NT2/D1 (cell line): Measurements from ENCODE around the gene SLC44A3.

Source experiments
- DNase-seq: peaks from one replicate; pipeline ENCODE4 v3.0.0-alpha.2; 2011; ENCODE audit warnings: low read depth, low spot score
- H3K27me3 ChIP-seq: 2 replicates; pipeline ENCODE4 v1.6.0; 2011; ENCODE audit warnings: mild to moderate bottlenecking; ENCODE audit not compliant: insufficient read length, insufficient read depth
- H3K36me3 ChIP-seq: 2 replicates; pipeline ENCODE4 v1.6.1; 2011; ENCODE audit warnings: mild to moderate bottlenecking, low read length, mixed read lengths; ENCODE audit not compliant: insufficient read depth, insufficient read length
- H3K4me1 ChIP-seq: 2 replicates; pipeline ENCODE4 v1.5.1; 2011; ENCODE audit not compliant: insufficient read depth, insufficient read length
- H3K4me3 ChIP-seq: 2 replicates; pipeline ENCODE4 v1.5.1; 2011; ENCODE audit warnings: low read depth; ENCODE audit not compliant: insufficient read length
- H3K9ac ChIP-seq: 2 replicates; pipeline ENCODE4 v1.6.0; 2011; ENCODE audit warnings: low read depth; ENCODE audit not compliant: insufficient read length
- H3K9me3 ChIP-seq: 2 replicates; pipeline ENCODE4 v1.5.1; 2011; ENCODE audit warnings: mild to moderate bottlenecking, low read length; ENCODE audit not compliant: insufficient read depth
- SUZ12 ChIP-seq: IDR thresholded peaks from 2 replicates; pipeline ENCODE4 v1.6.1; 2011; ENCODE audit not compliant: insufficient read length, insufficient read depth; ENCODE audit errors: extremely low read depth
- YY1 ChIP-seq: IDR thresholded peaks from 2 replicates; pipeline ENCODE4 v1.6.1; 2011; ENCODE audit not compliant: insufficient read length, insufficient read depth
- ZNF274 ChIP-seq: IDR thresholded peaks from 2 replicates; pipeline ENCODE4 v1.6.1; 2011; ENCODE audit warnings: mild to moderate bottlenecking, low read depth, low read length

SLC44A3 gene

GRCh38 chr1:94864821-94865220 is 44.7 kb downstream of the SLC44A3 start:
- H3K4me3 ChIP-seq = no peak overlapping the region
- no peaks in the 10 kb centered on the region for H3K36me3 ChIP-seq
- peaks cover 7% of the 10 kb centered on the region for H3K4me1 ChIP-seq
- no peaks in the 10 kb centered on the region for H3K27me3 ChIP-seq
- no peak overlapping the region for H3K9ac ChIP-seq
- no peaks in the 10 kb centered on the region for H3K9me3 ChIP-seq
- DNase-seq = no peak
- TF ChIP-seq YY1 = no peak
- TF ChIP-seq SUZ12 = no peak
- no peak for TF ChIP-seq ZNF274

- no peak overlapping the region for H3K4me3 ChIP-seq
- no peaks in the 10 kb centered on the region for H3K36me3 ChIP-seq
- no peaks in the 10 kb centered on the region for H3K27me3 ChIP-seq
- peaks cover 7% of the 10 kb centered on the region for H3K4me1 ChIP-seq
- H3K9me3 ChIP-seq = no peaks in the 10 kb centered on the region
- TF ChIP-seq ZNF274 (no peak), YY1 (no peak), SUZ12 (no peak)
- DNase-seq = no peak
- no peak overlapping the region for H3K9ac ChIP-seq
Observed at GRCh38 chr1:94865360-94865759, 45.2 kb downstream of the SLC44A3 start.

- Histone ChIP-seq H3K9ac (no peak overlapping the region), H3K27me3 (no peaks in the 10 kb centered on the region), H3K9me3 (no peaks in the 10 kb centered on the region), H3K36me3 (no peaks in the 10 kb centered on the region), H3K4me1 (peaks cover 10% of the 10 kb centered on the region), H3K4me3 (no peak overlapping the region)
- DNase-seq = no peak
- TF ChIP-seq ZNF274 (no peak), SUZ12 (no peak), YY1 (no peak)
Observed at GRCh38 chr1:94866164-94866807, 46.1 kb downstream of the SLC44A3 start.

- Histone ChIP-seq H3K36me3 (no peaks in the 10 kb centered on the region), H3K9me3 (no peaks in the 10 kb centered on the region), H3K27me3 (no peaks in the 10 kb centered on the region), H3K4me1 (peaks cover 3% of the 10 kb centered on the region), H3K9ac (no peak overlapping the region), H3K4me3 (no peak overlapping the region)
- TF ChIP-seq SUZ12 (no peak), ZNF274 (no peak), YY1 (no peak)
- DNase-seq = no peak
Observed at GRCh38 chr1:94871031-94871430, 50.9 kb downstream of the SLC44A3 start.

GRCh38 chr1:94872771-94873495 is 52.8 kb downstream of the SLC44A3 start:
- no peaks in the 10 kb centered on the region for H3K9me3 ChIP-seq
- DNase-seq = no peak
- no peak overlapping the region for H3K9ac ChIP-seq
- H3K27me3 ChIP-seq = no peaks in the 10 kb centered on the region
- H3K36me3 ChIP-seq = no peaks in the 10 kb centered on the region
- peaks cover 3% of the 10 kb centered on the region for H3K4me1 ChIP-seq
- H3K4me3 ChIP-seq = no peak overlapping the region
- TF ChIP-seq YY1 (no peak), SUZ12 (no peak), ZNF274 (no peak)

GRCh38 chr1:94873520-94874351 is 53.6 kb downstream of the SLC44A3 start:
- Histone ChIP-seq H3K36me3 (no peaks in the 10 kb centered on the region), H3K4me1 (peaks cover 3% of the 10 kb centered on the region), H3K9ac (no peak overlapping the region), H3K9me3 (no peaks in the 10 kb centered on the region), H3K27me3 (no peaks in the 10 kb centered on the region), H3K4me3 (no peak overlapping the region)
- TF ChIP-seq SUZ12 = no peak
- DNase-seq = no peak

- no peak overlapping the region for H3K4me3 ChIP-seq
- H3K9me3 ChIP-seq = no peaks in the 10 kb centered on the region
- H3K36me3 ChIP-seq = no peaks in the 10 kb centered on the region
- H3K4me1 ChIP-seq = peaks cover 3% of the 10 kb centered on the region
- DNase-seq = no peak
- no peaks in the 10 kb centered on the region for H3K27me3 ChIP-seq
- TF ChIP-seq ZNF274 (no peak), SUZ12 (no peak), YY1 (no peak)
- no peak overlapping the region for H3K9ac ChIP-seq
Observed at GRCh38 chr1:94874423-94874822, 54.3 kb downstream of the SLC44A3 start.
